Erythroblast (primary cell): ENCODE results near the gene PDLIM3.

ENCODE experiments used
- GATA1 ChIP-seq: IDR thresholded peaks from 2 replicates; pipeline ENCODE4 v1.6.1; 2011; ENCODE audit warnings: low read depth, mild to moderate bottlenecking, control low read depth, low read length, moderate library complexity
- POLR2A ChIP-seq: IDR thresholded peaks from 2 replicates; pipeline ENCODE4 v1.6.1; 2011; ENCODE audit warnings: mild to moderate bottlenecking, low read length

DNA sequence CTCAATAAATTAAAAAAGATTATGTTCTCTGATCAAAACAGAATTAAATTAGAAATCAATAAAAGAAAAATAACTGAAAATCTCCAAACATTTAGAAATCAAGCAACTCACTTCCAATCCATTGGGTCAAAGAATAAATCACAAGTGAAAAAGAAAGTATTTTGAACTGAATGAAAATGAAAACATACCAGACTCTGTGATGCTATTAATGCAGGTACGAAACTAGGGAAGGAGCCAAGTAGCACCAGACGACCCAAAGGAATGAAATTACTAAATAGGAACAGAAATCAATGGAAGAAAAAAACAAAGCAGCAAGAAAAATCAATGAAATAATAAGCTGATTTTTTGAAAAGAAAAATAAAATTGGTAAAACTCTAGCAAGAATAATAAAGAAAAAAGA, 79.2 kb downstream of the PDLIM3 start:
- no peak for TF ChIP-seq POLR2A
- no peak for TF ChIP-seq GATA1
